Measurements from ENCODE around the gene MATK. TPM values are rescaled to one million over a fixed set of nuclear protein-coding genes. Genes with fewer than 3 reads are reported as not detected.

Gene MATK
- total RNA-seq, 2 donors from 2014 or later = 1.5 to 2.4 TPM

DNA sequence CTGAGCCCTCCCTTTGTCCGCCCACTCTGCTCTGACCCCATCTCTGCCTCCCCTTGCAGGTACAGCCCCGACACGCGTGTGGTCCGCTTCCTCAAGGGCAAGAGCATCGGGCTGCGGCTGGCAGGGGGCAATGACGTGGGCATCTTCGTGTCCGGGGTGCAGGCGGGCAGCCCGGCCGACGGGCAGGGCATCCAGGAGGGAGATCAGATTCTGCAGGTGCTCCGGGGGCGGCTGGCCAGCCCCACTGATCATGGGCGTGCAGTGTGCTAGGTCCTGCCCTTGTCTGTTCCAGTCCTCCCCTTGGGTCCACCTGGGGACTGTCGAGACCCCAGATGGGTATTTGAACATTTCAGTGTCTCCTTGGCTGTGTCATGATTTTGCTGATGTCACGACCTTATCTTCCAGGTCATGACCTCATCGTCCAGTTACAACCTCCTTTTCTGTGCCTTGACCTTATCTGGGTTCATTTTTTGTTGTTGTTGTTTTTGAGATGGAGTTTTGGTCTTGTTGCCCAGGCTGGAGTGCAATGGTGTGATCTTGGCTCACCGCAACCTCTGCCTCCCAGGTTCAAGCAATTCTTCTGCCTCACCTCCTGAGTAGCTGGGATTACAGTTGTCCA is 50.0 kb downstream of the MATK start:
- intact Hi-C loops (cut with DNase I, micrococcal nuclease) = no loop called here
- no peak for ATAC-seq
- no peak for DNase-seq

DNA sequence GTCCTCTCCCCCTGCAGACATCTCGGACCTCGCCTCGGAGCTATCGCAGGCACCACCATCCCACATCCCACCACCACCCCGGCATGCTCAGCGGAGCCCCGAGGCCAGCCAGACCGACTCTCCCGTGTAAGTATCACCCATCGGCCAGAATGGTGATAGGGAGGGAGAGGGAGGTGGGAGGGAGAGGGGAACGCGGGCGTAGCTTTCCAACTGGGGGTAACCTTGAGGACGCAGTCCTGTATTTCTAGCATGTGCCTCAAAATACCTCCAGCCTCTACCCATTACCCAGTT is 51.9 kb downstream of the MATK start:
- DNase-seq = no peak
- intact Hi-C loops (cut with DNase I, micrococcal nuclease) = no loop called here
- no peak for ATAC-seq

DNA sequence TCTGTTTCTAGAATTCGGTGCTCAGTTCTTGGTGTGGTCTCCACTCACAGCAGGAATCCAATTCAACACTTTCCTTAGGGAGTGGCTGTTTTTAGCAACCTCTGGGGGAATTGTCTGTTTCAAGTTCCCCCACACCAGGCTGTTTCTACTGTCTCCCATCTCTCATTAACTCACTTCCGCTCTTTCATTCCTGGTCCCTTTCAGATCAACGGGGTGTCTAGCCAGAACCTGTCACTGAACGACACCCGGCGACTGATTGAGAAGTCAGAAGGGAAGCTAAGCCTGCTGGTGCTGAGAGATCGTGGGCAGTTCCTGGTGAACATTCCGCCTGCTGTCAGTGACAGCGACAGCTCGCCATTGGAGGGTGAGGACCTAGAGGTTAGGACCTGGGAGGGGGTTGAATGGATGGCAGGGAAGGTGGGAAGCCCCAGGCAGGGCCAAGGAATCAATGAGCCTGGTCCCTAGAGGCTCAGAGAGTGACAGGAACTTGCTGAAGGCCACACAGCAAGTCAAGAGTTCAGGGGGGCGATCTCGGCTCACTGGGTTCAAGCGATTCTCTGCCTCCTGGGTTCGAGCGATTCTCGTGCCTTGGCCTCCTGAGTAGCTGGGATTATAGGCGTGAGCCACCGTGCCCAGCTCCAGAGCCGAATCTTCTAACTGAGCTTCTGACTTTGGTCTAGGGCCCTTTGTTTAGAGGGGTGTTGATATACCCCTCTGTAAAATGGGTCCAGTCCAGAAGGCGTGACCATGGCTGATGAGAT is 52.5 kb downstream of the MATK start:
- intact Hi-C loops (cut with DNase I, micrococcal nuclease) = no loop called here
- DNase-seq (no peak), ATAC-seq (no peak)

DNA sequence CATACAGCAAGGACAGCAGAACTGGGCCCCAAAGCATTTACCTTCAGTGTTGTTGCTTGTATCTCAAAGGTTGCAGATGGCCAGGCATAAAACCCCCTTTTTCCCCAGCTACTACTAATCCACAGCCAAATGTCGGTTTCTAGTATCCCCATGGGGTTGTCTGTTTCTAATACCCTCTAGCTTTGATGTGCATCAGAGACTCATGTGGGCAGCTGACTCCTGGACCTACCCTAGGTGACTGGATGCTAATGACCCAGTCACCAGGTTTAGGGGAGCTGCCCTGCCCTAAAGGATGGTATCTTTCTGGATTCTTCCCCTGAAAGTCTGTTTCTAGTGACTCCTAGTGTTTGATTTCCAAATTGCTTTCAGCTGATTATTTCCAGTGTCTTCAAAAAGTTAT is 54.1 kb downstream of the MATK start:
- ATAC-seq = no peak
- no peak for DNase-seq
- intact Hi-C loops (cut with DNase I, micrococcal nuclease) = no loop called here

DNA sequence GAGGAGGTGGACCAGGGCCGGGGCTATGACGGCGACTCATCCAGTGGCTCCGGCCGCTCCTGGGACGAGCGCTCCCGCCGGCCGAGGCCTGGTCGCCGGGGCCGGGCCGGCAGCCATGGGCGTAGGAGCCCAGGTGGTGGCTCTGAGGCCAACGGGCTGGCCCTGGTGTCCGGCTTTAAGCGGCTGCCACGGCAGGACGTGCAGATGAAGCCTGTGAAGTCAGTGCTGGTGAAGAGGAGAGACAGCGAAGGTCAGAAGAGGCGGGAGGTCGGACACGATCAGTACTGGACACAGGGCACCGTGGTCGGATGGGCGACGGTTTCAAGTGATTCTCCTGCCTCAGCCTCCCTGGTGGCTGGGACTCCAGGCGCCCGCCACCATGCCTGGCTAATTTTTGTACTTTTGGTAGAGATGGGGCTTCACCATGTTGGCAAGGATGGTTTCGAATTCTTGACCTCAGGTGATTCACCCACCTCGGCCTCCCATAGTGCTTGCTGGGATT is 55.7 kb downstream of the MATK start:
- intact Hi-C loops (cut with DNase I, micrococcal nuclease) = no loop called here
- ATAC-seq (no peak), DNase-seq (no peak)

Other genes with a start within 250 kb of the MATK start
- gene TEKTIP1, start 247.2 kb downstream of the MATK start, total RNA-seq = 1 to 10 TPM; 2.2 to 3.5 TPM
- gene MFSD12, start 228.8 kb downstream of the MATK start, total RNA-seq = 10 to 100 TPM; 31.0 to 41.1 TPM
- gene HMG20B, start 213.4 kb downstream of the MATK start, total RNA-seq = 10 to 100 TPM; 85.6 to 88.2 TPM
- under 1 TPM; 0.24 to 0.64 TPM for gene GIPC3, start 200.9 kb downstream of the MATK start, total RNA-seq
- 1 to 10 TPM in 1 of 2 donors, under 1 TPM in 1; 0.64 to 1.0 TPM for gene TBXA2R, start 179.5 kb downstream of the MATK start, total RNA-seq
- gene CACTIN, start 159.6 kb downstream of the MATK start, total RNA-seq = 10 to 100 TPM; 16.9 to 20.0 TPM
- 10 to 100 TPM; 25.1 to 33.1 TPM for gene PIP5K1C, start 85.9 kb downstream of the MATK start, total RNA-seq
- gene TJP3, start 78.0 kb downstream of the MATK start, total RNA-seq = 100 to 1,000 TPM; 297 to 343 TPM
- 10 to 100 TPM; 15.4 to 17.5 TPM for gene APBA3, start 24.7 kb downstream of the MATK start, total RNA-seq
- 10 to 100 TPM; 64.6 to 67.7 TPM for gene MRPL54, start 23.7 kb downstream of the MATK start, total RNA-seq
- gene RAX2, start 14.2 kb downstream of the MATK start, total RNA-seq = not detected
- not detected for gene ZFR2, start 82.7 kb upstream of the MATK start, total RNA-seq
- gene ATCAY, start 94.3 kb upstream of the MATK start, total RNA-seq = under 1 TPM; 0.06 to 0.28 TPM
- gene NMRK2, start 146.7 kb upstream of the MATK start, total RNA-seq = not detected
- 10 to 100 TPM; 52.2 to 74.6 TPM for gene DAPK3, start 184.7 kb upstream of the MATK start, total RNA-seq
- gene EEF2, start 199.1 kb upstream of the MATK start, total RNA-seq = 1,000 to 10,000 TPM; 1,955 to 2,053 TPM
- gene PIAS4, start 221.4 kb upstream of the MATK start, total RNA-seq = 10 to 100 TPM; 25.1 to 27.7 TPM